Calu3 (cell line): ENCODE results near the gene CPAMD8. TPM values are rescaled to one million over a fixed set of nuclear protein-coding genes. Genes with fewer than 3 reads are reported as not detected.

Experiments
- BruUV-seq: library from RNA; stranded (reverse); fragments of 400-500 nt; replicated peaks from 2 replicates; lab custom pipeline; 2021; lab: Mats Ljungman, UMichigan
- CTCF ChIA-PET: fragments of 300-600 bp; sonication (Branson Sonifier 250); formaldehyde crosslinking; loops from one replicate; lab custom pipeline; 2022; ENCODE audit warnings: antibody characterized with exemption; lab: Charles Lee
- DNase-seq: peaks from one replicate; pipeline ENCODE4 v3.0.0; 2022
- H3K27ac Mint-ChIP-seq: one replicate; pipeline ENCODE4 v1.8.0; 2022; ENCODE audit warnings: mixed read lengths; ENCODE audit not compliant: unreplicated experiment
- H3K27me3 Mint-ChIP-seq: one replicate; pipeline ENCODE4 v1.8.0; 2022; ENCODE audit warnings: mixed read lengths; ENCODE audit not compliant: unreplicated experiment
- H3K36me3 Mint-ChIP-seq: one replicate; pipeline ENCODE4 v1.8.0; 2022; ENCODE audit warnings: mild to moderate bottlenecking, moderate library complexity, mixed read lengths; ENCODE audit not compliant: insufficient read depth, unreplicated experiment
- H3K4me1 Mint-ChIP-seq: one replicate; pipeline ENCODE4 v1.8.0; 2022; ENCODE audit warnings: mild to moderate bottlenecking, low read depth, mixed read lengths; ENCODE audit not compliant: unreplicated experiment
- H3K4me3 Mint-ChIP-seq: one replicate; pipeline ENCODE4 v1.8.0; 2022; ENCODE audit warnings: mild to moderate bottlenecking, low read depth, moderate library complexity, mixed read lengths; ENCODE audit not compliant: unreplicated experiment
- H3K9me3 Mint-ChIP-seq: one replicate; pipeline ENCODE4 v1.8.0; 2022; ENCODE audit warnings: low read depth, mixed read lengths; ENCODE audit not compliant: unreplicated experiment
- CTCF ChIP-seq: fragments of 200-600 bp; IDR thresholded peaks from one replicate; pipeline ENCODE4 v1.8.0; 2022; ENCODE audit warnings: antibody characterized with exemption; ENCODE audit not compliant: unreplicated experiment
- intact Hi-C: fragments of 100-400 bp; cut with micrococcal nuclease; formaldehyde crosslinking; loops from one replicate; pipeline ENCODE4 v1.10.0; 2022; ENCODE audit not compliant: unreplicated experiment
- total RNA-seq: library from RNA; stranded (reverse); gene quantifications from 2 replicates; pipeline ENCODE4 v1.2.3, GENCODE V29; 2022

Gene CPAMD8
- total RNA-seq, 1 experiment from 2014 or later = 5.8 TPM

- H3K4me1 Mint-ChIP-seq = peaks cover 7% of the 10 kb centered on the region
- peaks cover 4% of the 10 kb centered on the region for H3K9me3 Mint-ChIP-seq
- intact Hi-C loops = no loop called here
- no peak overlapping the region for H3K4me3 Mint-ChIP-seq
- H3K27me3 Mint-ChIP-seq = peaks cover 64% of the 10 kb centered on the region
- CTCF ChIA-PET = interaction anchor here (0.6 kb wide), 1 partner anchor 113 kb away, joined by 3 read pairs; no protein-coding TSS in a partner anchor
- no peak overlapping the region for H3K27ac Mint-ChIP-seq
- TF ChIP-seq CTCF = no peak
- BruUV-seq = no TSS peak
- no peaks in the 10 kb centered on the region for H3K36me3 Mint-ChIP-seq
- no peak for DNase-seq
Measured at GRCh38 chr19:17036640-17037039, 10.0 kb upstream of the CPAMD8 start.

GRCh38 chr19:17035842-17036424, 9.3 kb upstream of the CPAMD8 start:
- intact Hi-C loops = no loop called here

GRCh38 chr19:17031741-17032140, 5.1 kb upstream of the CPAMD8 start:
- DNase-seq = no peak
- peaks cover 5% of the 10 kb centered on the region for H3K36me3 Mint-ChIP-seq
- BruUV-seq = no TSS peak
- no peaks in the 10 kb centered on the region for H3K9me3 Mint-ChIP-seq
- CTCF ChIA-PET = interaction anchor here (0.6 kb wide), 1 partner anchor 252 kb away, joined by 5 read pairs; no protein-coding TSS in a partner anchor
- intact Hi-C loops = no loop called here
- H3K27ac Mint-ChIP-seq = no peak overlapping the region
- H3K4me1 Mint-ChIP-seq = no peaks in the 10 kb centered on the region
- TF ChIP-seq CTCF = no peak
- H3K27me3 Mint-ChIP-seq = peaks cover 39% of the 10 kb centered on the region
- no peak overlapping the region for H3K4me3 Mint-ChIP-seq

More at GRCh38 chr19:17035842-17036424, 9.3 kb upstream of the CPAMD8 start:
- BruUV-seq = no TSS peak
- no peak for DNase-seq
- no peak overlapping the region for H3K4me3 Mint-ChIP-seq
- H3K27ac Mint-ChIP-seq = no peak overlapping the region
- TF ChIP-seq CTCF = no peak
- CTCF ChIA-PET = interaction anchor here (0.6 to 1.0 kb wide), 2 partner anchors 14 to 113 kb away, joined by 3 read pairs; no protein-coding TSS in a partner anchor
- H3K36me3 Mint-ChIP-seq = no peaks in the 10 kb centered on the region
- peaks cover 3% of the 10 kb centered on the region for H3K9me3 Mint-ChIP-seq
- H3K27me3 Mint-ChIP-seq = peaks cover 57% of the 10 kb centered on the region
- peaks cover 3% of the 10 kb centered on the region for H3K4me1 Mint-ChIP-seq

- no peak overlapping the region for H3K27ac Mint-ChIP-seq
Measured at GRCh38 chr19:17027535-17027975, 945 bp upstream of the CPAMD8 start.

More at GRCh38 chr19:17027535-17027975, 945 bp upstream of the CPAMD8 start:
- H3K4me3 Mint-ChIP-seq = no peak overlapping the region
- peaks cover 17% of the 10 kb centered on the region for H3K36me3 Mint-ChIP-seq
- intact Hi-C loops = no loop called here
- H3K9me3 Mint-ChIP-seq = no peaks in the 10 kb centered on the region
- no peak for DNase-seq
- no peak for TF ChIP-seq CTCF
- BruUV-seq = no TSS peak
- H3K27me3 Mint-ChIP-seq = peaks cover 28% of the 10 kb centered on the region
- CTCF ChIA-PET = no interaction called here
- H3K4me1 Mint-ChIP-seq = peaks cover 6% of the 10 kb centered on the region
